GM18867 (cell line): ENCODE measurements around the gene CHST15.
"Not testable (repeated sequence)": the region's sequence is repeated elsewhere in the genome, so short reads cannot be mapped to it uniquely, and the experiment has no call there.

ENCODE experiments used
- ATAC-seq: cut with Tn5 transposase; IDR thresholded peaks from one replicate; pipeline ENCODE4 v1.9.1; 2021; ENCODE audit warnings: mild to moderate bottlenecking, moderate library complexity; ENCODE audit not compliant: unreplicated experiment

CHST15 gene

DNA sequence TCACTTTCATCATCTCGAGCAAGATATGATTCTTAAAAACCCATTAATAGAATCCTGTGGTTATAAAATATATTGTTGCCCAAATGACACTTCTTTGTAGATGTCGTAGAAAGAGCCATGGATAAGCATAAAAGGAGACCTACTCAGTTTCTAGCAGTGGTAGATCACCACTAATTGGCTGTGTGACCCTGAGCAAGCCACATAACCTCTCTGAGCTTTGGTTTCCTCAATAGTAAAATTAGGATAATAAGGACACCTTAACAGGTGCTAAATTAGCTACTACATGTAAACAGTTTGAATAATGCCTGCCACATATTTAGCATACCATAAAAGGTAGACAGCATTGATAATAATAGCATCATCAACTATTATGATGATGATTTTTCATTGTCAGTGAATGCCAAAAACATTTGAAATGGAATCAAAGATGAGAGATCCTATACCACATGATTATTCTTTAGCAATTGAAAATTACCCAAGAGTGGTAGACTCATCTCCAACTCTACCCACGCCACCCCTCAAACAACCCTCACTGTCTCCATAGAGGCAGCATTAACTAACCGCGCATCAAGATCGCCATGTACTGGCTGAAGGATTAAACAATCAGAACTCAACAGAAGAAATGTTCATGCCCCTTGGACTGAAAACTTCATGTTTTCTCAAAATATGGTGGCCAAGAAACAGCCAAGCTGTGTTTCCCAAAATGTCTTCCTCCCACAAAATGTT is 45.8 kb downstream of the CHST15 start:
- no peak for ATAC-seq

DNA sequence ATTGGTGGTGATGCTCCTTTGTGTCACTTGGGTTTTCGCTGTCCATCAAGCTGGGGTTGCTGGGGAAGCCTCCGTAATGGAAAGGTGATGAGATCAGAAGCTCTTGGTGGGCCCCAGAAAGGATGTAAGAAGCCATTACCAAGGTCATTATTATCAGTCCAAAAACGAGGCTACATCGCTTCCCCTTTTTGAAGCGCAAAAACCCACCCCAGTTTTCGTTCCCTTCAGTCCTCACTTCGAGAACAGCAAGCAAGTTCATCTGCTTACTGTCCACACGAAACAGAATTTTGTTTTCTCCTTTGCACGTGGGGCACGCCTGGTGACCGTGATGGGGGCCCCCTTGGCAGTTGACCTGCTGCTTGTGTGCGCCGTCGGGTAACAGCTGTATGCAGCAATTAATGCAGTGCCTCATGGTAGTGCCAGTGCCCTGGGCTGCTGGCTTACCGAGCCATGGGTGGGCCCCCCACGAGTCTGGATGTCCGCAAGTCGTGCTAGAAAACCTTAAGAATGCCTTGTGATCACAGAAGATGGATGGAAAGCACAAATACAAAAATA is 47.5 kb downstream of the CHST15 start:
- ATAC-seq = no peak

DNA sequence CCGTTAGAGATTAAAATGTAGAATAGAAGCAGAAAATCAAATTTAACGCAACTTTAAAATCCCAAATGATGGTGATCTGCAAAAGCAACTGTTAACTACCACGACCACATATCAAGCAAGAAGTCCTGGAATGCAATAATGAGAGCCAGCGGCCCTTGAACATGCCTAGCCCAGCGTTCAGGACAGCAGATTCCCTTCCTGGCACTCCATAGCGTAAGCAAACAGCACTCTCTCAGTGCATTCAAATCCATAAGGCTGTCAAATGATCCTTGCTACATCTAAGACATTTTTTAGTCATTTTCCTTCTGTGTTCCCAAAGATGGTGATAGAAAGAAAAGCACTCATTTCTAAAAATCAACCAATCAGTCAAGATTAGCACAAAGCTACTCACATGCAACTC is 48.1 kb downstream of the CHST15 start:
- no peak for ATAC-seq

DNA sequence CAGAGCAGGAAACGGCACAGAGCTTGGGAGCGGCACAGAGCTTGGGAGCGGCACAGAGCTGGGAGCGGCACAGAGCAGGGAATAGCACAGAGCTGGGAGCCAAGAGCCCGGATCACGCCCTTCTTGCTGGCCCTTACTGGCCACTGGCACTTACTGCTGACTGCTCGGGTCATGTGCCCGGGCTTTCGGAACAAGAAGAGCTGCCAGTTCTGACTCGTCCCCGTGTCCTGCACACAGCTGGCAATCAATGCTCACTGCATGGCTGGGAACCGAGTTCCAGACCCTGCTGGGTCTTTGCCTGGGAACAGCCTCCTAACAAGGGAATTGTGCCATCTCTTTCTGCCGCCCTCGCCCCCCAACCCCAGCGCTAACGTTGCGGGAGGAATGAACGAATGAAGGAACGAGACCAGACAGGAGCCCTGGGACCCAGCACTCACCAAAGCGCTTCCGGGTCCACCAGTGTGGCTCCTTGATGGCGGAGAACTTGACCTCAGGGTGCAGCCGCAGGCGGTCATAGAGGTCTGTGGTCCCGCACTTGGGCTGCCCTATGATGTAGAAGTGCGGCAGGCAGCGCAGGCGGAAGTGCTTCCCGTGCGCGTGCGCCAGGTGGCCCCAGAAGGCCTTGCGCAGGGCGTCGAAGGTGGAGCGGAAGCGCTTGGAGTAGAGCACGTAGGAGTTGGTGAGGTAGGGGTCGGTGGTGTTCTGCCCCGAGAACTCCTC is 49.1 kb downstream of the CHST15 start:
- ATAC-seq = no peak

DNA sequence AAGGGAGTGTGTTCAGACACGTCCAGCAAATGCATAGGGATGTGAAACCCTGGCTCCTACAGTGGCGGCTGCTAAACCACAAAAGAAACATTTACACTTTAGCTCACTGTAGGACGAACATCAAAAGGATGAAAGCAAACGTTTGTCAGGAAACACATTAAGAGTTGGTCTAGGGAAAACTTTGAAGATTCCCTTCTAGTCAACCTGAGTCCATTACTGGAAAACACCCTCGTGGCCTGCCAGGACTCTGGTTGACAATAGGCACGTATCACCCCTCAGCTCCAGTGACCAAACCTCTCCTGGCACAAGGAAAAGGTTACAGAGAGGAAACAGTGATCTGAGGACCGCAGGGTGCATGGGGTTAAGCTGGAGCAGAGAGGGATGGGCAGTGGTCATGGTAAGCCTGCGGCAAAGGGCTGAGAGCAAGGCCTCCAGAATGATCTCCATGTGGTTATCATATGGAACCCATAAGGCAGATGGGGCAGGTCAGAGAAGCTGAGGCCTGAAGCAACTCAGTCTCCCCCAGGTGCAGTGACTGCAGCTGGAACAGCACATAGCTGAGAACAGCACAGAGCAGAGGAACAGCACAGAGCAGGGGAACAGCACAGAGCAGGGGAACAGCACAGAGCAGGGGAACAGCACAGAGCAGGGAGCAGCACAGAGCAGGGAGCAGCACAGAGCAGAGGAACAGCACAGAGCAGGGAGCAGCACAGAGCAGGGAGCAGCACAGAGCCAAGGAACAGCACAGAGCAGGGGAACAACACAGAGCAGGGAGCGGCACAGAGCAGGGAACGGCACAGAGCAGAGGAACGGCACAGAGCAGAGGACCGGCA is 49.9 kb downstream of the CHST15 start:
- ATAC-seq = peak; percentile 62

DNA sequence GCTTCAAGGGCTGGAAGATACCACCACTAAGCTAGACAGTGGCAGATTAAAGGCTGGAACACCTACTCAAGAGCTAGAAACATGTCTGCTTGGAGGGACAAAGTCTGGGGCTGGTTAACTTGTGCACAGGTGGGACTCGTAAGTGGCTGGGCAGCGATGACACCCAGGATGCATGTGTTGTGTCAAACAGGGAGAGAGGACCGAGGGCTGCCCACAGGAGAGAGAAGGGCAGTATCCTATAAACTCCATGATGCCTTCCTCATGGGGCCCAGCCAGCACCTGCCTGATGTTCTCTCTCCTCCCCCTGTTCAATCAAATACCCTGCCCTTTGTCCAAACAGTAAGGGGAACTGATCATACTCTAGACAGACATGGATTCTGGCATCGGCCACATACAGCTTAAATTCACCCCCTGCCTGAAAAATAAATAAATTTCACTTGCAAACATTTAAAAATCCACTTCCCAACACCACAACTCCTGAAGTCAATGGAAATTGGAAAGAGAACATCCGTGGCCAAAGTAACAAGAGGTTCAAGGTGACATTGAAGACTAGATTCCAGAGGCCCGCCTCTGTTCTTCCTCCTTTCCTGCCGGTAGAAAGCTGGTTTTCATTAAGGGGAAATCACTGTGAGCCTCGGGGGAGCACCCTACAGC is 50.6 kb downstream of the CHST15 start:
- ATAC-seq = no peak

DNA sequence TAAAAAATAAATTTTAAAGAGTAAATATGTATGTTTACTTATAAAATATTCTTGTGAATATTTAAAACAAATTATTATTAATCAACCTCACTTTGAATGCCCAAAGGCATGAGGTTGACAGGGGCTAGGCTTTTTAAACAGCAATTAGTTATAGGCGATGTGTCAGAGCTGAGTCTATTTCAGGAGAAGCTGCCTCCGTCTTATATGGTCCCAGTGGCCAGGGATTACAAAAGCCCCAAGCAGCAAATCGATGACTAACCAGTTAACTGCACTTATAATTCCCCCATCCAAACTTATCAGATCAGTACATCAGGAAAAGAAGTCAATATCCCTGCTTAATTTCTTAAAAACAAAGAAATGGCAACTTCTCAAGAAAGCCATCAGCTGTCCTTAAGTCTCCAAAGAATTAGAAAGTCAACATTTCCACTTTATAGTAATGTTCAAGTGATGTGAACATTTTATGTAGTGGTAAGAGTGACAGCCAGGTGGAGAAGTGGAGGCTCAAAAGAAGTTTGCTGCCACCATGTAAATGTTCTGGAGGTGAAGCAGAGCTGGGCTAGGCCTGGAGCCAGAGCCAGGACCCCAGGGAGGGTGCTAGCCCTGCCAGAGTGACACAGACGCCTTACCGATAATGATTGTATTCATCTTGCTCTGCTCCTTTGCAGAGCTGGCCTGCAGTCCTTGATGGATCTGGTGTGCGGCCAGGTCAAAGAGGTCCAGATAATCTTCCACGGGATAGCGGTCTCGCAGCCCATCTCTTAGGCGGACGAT is 51.5 kb downstream of the CHST15 start:
- ATAC-seq = no peak

DNA sequence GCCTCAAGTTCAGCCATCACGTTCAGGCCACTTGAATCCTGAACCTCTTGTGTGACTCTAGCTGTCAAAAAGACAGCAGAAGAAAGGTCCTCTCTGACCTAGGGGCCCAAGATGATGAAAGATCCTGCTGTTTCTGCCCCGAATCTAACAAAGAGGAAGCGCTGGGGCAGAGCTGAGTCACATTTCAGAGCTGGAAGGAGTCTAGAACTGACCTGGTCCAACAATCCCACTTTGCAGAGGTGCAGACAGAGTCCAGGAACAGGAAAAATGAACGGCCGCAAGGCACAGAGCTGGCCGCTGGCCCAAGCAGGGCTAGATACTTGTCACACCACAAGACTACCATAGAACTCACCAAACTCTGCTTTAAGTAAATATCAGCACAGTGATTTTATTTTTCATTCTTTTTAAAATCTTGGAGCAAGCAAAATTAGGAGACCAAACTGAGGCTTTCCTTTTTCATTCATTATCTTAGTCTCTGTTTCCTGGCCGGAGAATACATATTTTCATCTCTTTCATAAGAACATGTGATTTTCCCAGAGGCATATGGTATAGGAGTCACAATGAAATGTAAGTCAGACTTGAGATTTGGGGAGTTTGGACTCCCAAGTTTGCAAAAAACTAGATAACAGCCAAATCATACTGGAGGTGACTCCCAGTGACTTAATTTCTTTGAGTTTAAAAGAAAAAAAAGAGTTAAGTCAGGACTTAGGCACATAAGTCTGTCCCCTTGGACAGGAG is 52.8 kb downstream of the CHST15 start:
- ATAC-seq = no peak

DNA sequence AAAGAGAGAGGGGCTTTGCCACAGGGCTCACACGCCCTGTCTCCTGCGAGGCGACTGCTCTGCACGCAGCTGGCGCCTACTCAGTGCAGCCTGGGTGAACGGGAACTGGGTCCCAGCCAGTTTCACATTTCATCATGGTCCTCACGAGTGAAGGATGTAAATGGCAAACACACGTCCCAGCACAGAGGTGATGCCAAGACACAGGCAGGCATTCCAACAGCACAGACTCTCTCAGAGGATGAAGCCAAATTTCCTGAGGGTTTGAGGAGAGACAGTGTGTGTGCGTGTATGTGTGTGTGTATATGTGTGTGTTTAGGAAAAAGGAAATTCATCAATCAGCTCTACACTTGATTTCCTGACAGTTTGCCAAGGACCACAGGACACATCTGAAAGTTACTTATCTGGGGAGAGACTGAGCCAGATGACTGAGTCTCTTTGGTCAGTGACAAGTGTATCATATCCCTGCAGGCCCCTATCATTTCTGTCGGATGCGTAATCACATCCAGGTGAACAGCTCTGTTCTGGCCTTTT is 53.9 kb downstream of the CHST15 start:
- ATAC-seq = no peak

DNA sequence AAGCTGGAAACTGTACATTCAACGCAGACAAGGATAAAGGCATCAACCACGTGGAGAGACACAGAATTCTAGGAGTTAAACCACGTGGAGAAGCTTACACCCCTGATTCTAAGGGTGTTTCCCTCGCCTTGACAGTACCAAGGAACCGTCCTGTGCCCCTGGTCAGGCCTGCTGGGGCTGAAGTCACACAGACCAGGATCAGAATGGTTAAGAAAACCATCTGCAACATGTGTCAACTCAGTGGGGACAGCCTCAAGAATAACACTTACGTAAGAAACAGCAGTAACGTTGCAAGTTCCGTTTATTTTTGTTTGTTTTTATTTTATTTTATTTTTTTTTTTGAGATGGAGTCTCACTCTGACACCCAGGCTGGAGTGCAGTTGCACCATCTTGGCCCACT is 55.6 kb downstream of the CHST15 start:
- ATAC-seq = no peak

DNA sequence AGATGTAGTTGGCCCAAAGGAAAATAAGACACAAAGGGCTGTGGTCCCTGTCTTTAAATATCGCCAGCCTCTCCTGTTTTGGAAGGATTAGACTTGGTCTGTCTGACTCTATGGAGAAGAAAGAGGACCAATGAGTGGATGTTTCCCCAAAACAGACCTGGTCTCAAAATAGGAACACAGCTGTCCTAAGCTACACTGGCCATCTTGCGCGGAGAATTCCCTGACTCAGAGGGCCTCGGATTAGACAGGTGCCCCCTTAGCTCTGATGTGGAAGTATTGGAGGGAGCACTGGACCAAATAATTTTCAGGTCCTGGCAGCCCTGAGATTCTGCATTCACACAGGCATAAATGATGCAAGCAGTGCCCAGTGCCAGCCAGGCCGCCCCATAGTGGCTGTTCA is 56.1 kb downstream of the CHST15 start:
- ATAC-seq = no peak

DNA sequence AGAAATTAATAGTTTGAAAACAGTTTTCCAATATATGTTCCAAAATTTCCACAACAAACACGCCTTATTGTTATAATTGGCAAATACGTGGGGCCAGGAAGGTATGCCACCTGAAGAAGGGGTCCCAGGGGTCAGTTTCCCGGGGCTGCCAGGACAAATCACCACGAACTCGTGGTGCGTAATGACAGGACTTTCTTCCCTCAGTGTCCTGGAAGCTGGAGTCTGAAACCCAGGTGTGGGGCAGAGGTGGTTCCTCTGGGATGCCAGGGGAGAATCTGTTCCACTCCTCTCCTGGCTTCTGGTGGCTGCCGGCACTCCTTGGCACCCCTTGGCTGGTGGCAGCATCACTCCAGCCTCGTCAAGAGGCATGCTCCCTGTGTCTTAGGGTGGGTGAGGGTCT is 56.7 kb downstream of the CHST15 start:
- ATAC-seq = no peak

DNA sequence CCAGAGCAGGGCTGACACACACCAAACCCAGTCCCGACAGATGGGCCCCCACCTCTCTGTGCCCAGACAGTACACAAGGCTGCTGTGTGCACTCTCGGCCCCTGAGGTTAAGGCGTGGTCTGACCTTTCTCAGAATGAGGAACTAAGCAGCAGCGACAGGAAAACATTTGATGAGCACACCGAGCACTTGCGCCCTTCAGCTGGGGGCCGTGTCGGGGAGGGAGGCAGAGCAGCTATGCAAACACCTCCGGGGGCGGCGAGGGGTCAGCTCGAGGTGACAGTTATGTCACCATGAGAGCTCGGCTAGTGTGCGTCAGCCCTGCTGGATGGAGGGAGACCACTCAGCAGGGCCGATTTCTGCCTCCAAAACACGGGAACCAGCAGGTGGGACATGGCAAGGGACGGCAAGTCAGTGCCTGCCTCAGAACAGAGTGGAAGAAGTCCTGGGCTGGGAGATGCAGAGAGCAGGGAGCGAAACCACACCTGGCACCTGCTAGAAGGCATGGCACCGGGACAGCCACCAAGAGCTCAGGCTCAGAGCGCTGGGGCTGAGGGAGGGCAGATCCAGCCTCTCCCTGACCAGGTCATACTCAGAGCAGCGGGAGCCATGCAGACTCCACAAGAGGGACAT is 57.4 kb downstream of the CHST15 start:
- peak; percentile 99 for ATAC-seq

DNA sequence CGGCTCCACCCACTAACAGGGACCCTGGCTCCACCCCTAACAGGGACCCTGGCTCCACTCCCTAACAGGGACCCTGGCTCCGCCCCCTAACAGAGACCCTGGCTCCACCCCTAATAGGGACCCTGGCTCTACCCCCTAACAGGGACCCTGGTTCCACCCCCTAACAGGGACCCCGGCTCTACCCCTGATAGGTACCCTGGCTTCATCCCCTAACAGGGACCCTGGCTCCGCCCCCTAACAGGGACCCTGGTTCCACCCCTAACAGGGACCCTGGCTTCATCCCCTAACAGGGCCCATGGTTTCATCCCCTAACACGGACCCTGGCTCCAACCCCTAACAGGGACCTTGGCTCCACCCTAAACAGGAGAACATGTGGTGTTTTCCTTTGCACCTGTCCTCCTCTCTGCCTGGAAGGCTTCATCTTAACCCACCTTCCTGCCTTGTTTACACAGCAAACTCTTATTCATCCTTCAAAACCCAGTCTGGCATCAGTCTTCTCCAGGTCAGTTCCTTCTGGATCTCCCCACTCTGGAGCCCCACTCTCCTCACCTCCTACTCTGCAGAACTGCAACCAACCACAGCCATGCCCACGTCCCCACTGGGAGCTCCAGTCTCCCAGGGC is 58.0 kb downstream of the CHST15 start:
- ATAC-seq = no peak

DNA sequence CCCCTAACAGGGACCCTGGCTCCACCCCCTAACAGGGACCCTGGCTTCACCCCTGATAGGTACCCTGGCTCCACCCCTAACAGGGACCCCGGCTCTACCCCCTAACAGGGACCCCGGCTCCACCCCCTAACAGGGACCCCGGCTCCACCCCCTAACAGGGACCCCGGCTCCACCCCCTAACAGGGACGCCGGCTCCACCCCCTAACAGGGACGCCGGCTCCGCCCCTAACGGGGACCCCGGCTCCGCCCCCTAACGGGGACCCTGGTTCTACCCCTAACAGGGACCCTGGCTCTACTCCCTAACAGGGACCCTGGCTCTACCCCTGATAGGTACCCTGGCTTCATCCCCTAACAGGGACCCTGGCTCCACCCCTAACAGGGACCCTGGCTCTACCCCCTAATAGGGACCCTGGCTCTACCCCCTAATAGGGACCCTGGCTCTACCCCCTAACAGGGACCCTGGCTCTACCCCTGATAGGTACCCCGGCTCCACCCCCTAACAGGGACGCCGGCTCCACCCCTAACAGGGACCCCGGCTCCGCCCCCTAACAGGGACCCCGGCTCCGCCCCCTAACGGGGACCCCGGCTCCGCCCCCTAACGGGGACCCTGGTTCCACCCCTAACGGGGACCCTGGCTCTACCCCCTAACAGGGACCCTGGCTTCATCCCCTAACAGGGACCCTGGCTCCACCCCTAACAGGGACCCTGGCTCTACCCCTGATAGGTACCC is 58.7 kb downstream of the CHST15 start:
- not testable (repeated sequence) for ATAC-seq

DNA sequence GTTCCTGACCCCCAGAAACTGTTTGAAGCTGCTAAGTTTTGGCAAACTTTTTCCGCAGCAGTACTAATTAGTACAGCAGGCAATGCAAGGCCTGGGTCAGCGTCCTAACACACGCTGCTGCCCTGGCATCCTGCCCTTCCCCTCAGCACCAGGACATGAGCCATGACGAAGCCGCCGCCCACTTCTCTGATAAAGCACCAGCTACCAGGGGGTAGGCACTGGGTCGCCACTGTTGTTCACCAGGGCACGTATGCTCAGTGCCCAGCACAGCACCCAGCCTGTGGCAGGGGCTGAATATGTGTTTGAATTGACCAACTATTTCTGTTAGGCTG is 59.5 kb downstream of the CHST15 start:
- no peak for ATAC-seq

DNA sequence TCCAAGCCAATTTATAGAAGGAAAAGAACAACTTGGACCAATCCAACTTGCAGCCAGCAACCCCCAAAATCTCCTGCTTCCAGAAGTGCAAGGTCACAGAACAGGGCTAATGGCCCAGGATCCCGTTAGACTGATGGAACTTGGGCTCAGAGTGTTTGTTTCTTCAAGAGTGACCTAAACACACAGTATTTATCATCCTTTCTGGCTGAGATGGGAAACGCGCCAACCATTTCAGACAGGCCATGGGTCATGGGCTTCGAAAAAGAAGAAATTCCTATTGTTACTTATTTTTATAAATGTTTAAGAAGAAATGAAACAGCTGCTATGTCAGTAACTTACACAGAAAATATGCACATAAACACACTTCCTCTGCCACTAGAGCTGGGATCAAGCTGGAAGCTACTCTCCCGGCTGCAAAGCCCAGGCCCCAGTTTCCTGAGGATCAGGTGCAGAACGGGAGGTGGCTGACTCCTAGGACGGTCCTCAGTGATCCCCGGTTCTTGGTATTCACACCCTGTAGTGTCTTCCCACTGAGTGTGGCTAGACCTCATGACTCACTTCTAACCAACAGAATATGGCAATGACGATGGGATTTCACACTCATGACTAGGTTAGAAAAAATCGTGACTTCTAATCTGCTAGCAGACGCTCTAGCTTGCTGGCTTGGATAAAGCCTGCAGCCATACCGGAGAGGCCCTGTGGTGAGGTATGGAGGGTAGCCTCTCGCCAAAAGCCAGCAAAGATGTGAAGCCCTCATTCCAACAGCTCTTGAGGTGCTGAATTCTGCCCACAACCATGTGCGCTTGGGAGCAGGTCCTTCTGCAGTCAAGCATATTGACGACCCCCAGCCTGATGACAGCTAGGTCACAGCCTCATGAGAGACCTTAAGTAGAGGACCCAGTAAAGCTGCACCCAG is 60.2 kb downstream of the CHST15 start:
- no peak for ATAC-seq
